B cell (primary cell): Measurements from ENCODE around the gene RABEP1. TPM values are rescaled to one million over a fixed set of nuclear protein-coding genes. Genes with fewer than 3 reads are reported as not detected.
"Not testable (repeated sequence)": the region's sequence is repeated elsewhere in the genome, so short reads cannot be mapped to it uniquely, and the experiment has no call there.

Experiments used
- ATAC-seq: fragments of 200-7000 bp; cut with Tn5 transposase; one replicate; pipeline ENCODE4 v1.10.0; 2021; ENCODE audit warnings: low read depth, mild to moderate bottlenecking, moderate number of reproducible peaks, moderate library complexity
- CTCF ChIA-PET: fragments of 350-600 bp; sonication (Branson Sonifier 250); formaldehyde crosslinking; loops from one replicate; lab custom pipeline; 2021; ENCODE audit warnings: antibody characterized with exemption, inconsistent platforms; lab: Charles Lee
- POLR2A ChIA-PET: fragments of 350-600 bp; sonication (Branson Sonifier 250); formaldehyde crosslinking; loops from one replicate; lab custom pipeline; 2021; ENCODE audit warnings: antibody characterized with exemption; lab: Charles Lee
- DNase-seq: peaks from one replicate; pipeline ENCODE4 v3.0.0; 2013
- H2AFZ ChIP-seq: 2 replicates; pipeline ENCODE4 v1.6.1; 2012; ENCODE audit warnings: mild to moderate bottlenecking, low read depth, low read length; ENCODE audit not compliant: insufficient read depth, poor library complexity, severe bottlenecking
- H3K27ac ChIP-seq, 2 donors: 1 replicate in 1 of 2; 2 replicates in 1 of 2; pipeline ENCODE4 v1.5.1; 2012 to 2013; ENCODE audit warnings: low read length in 2 of 2, mild to moderate bottlenecking in 2 of 2, moderate library complexity in 1 of 2
- H3K27me3 ChIP-seq, 4 experiments: fragments of 200-600 bp in 1 of 4; sonication (generic) in 1 of 4; replicated peaks in 1 of 4; 1 replicate in 2 of 4; 2 replicates in 2 of 4; pipeline versions ENCODE4 v1.6.1 to v1.7.0; 2013 to 2016; ENCODE audit warnings: low read length in 3 of 4, mild to moderate bottlenecking in 2 of 4, mixed read lengths in 1 of 4, moderate library complexity in 1 of 4; ENCODE audit not compliant: insufficient read depth in 4 of 4, control insufficient read depth in 3 of 4; ENCODE audit errors: control extremely low read depth in 1 of 4
- H3K36me3 ChIP-seq, 2 experiments: replicated peaks in 1 of 2; 1 replicate in 1 of 2; 2 replicates in 1 of 2; pipeline versions ENCODE4 v1.6.1 to v1.7.1; 2013; ENCODE audit warnings: low read length in 1 of 2; ENCODE audit not compliant: insufficient read depth in 2 of 2, control insufficient read depth in 1 of 2; ENCODE audit errors: control extremely low read depth in 1 of 2, extremely low read depth in 1 of 2
- H3K4me1 ChIP-seq, 2 donors: fragments of 200-600 bp in 1 of 2; sonication (generic) in 1 of 2; 1 replicate in 1 of 2; 2 replicates in 1 of 2; pipeline versions ENCODE4 v1.5.1 to v1.6.1; 2013 to 2017; ENCODE audit warnings: low read length in 2 of 2; ENCODE audit not compliant: control insufficient read depth in 2 of 2, insufficient read depth in 2 of 2
- H3K4me2 ChIP-seq: replicated peaks from 2 replicates; pipeline ENCODE3; 2012; ENCODE audit warnings: mild to moderate bottlenecking, low read depth, low read length; ENCODE audit not compliant: poor library complexity, severe bottlenecking
- H3K4me3 ChIP-seq, 5 experiments: fragments of 200-600 bp in 1 of 5; sonication (generic) in 1 of 5; 1 replicate in 3 of 5; 2 replicates in 2 of 5; pipeline versions ENCODE4 v1.5.1 to v1.7.0; 2011 to 2016; ENCODE audit warnings: low read length in 4 of 5, mild to moderate bottlenecking in 4 of 5, low read depth in 2 of 5, control low read depth in 1 of 5, moderate library complexity in 1 of 5; ENCODE audit not compliant: insufficient read depth in 1 of 5; ENCODE audit errors: control extremely low read depth in 1 of 5, extremely low read depth in 1 of 5
- H3K79me2 ChIP-seq: fragments of 200-600 bp; sonication (generic); one replicate; pipeline ENCODE4 v1.6.0; 2016; ENCODE audit warnings: low read length; ENCODE audit not compliant: control insufficient read depth, insufficient read depth
- H3K9ac ChIP-seq: fragments of 200-600 bp; sonication (generic); 2 replicates; pipeline ENCODE4 v1.6.1; 2017; ENCODE audit warnings: mild to moderate bottlenecking, low read length, moderate library complexity
- H3K9me3 ChIP-seq, 3 donors: one replicate each; pipeline versions ENCODE4 v1.6.1 to v1.7.1; 2013; ENCODE audit warnings: low read length in 2 of 3; ENCODE audit not compliant: control insufficient read depth in 2 of 3, insufficient read depth in 1 of 3; ENCODE audit errors: control extremely low read depth in 1 of 3
- H4K20me1 ChIP-seq: 2 replicates; pipeline ENCODE4 v1.6.0; 2012; ENCODE audit warnings: mild to moderate bottlenecking, low read length; ENCODE audit not compliant: insufficient read depth, control insufficient read depth, poor library complexity, severe bottlenecking
- H3K27ac Mint-ChIP-seq: one replicate; pipeline ENCODE4 v1.8.0; 2021; ENCODE audit warnings: mixed read lengths
- H3K27me3 Mint-ChIP-seq: one replicate; pipeline ENCODE4 v1.8.0; 2021; ENCODE audit warnings: mixed read lengths
- H3K4me1 Mint-ChIP-seq: one replicate; pipeline ENCODE4 v1.8.0; 2021; ENCODE audit warnings: mixed read lengths
- H3K4me3 Mint-ChIP-seq: one replicate; pipeline ENCODE4 v1.8.0; 2021; ENCODE audit warnings: mixed read lengths
- H3K9me3 Mint-ChIP-seq: one replicate; pipeline ENCODE4 v1.8.0; 2022; ENCODE audit warnings: mixed read lengths; ENCODE audit not compliant: insufficient read depth
- EZH2 ChIP-seq: IDR thresholded peaks from 2 replicates; pipeline ENCODE4 v1.6.1; 2012; ENCODE audit warnings: borderline replicate concordance, low read depth, mild to moderate bottlenecking, moderate library complexity, low read length; ENCODE audit not compliant: insufficient read depth, poor library complexity, severe bottlenecking
- WGBS: methylation state at CpG from one replicate; pipeline ENCODE4 v1.1.5; 2013; ENCODE audit warnings: missing lambda C conversion rate; ENCODE audit not compliant: insufficient coverage; 5-methylcytosine and 5-hydroxymethylcytosine counted together
- intact Hi-C: fragments of 100-400 bp; cut with micrococcal nuclease; formaldehyde crosslinking; loops from one replicate; pipeline ENCODE4 v1.10.0; 2022
- polyA minus RNA-seq: library from RNA; depleted of rRNA, polyadenylated mRNA; stranded (reverse); fragments of >200 nt; gene quantifications from 2 replicates; pipeline ENCODE4 v1.2.3, GENCODE V29; 2012
- polyA plus RNA-seq: library from polyadenylated mRNA; depleted of rRNA; stranded (reverse); fragments of >200 nt; gene quantifications from 2 replicates; pipeline ENCODE4 v1.2.3, GENCODE V29; 2012
- total RNA-seq, 2 donors: library from RNA; stranded (reverse); fragments of 120-200 nt in 1 of 2; gene quantifications; 1 replicate in 1 of 2; 2 replicates in 1 of 2; pipeline versions ENCODE4 v1.2.3 to v1.2.4, GENCODE V29; 2013 to 2022
- TF ChIP-seq, protein P1 (sequence below): fragments of 200-600 bp; IDR thresholded peaks from one replicate; pipeline ENCODE4 v1.8.0; 2022; ENCODE audit warnings: antibody characterized with exemption, mild to moderate bottlenecking

The RABEP1 gene, protein sequence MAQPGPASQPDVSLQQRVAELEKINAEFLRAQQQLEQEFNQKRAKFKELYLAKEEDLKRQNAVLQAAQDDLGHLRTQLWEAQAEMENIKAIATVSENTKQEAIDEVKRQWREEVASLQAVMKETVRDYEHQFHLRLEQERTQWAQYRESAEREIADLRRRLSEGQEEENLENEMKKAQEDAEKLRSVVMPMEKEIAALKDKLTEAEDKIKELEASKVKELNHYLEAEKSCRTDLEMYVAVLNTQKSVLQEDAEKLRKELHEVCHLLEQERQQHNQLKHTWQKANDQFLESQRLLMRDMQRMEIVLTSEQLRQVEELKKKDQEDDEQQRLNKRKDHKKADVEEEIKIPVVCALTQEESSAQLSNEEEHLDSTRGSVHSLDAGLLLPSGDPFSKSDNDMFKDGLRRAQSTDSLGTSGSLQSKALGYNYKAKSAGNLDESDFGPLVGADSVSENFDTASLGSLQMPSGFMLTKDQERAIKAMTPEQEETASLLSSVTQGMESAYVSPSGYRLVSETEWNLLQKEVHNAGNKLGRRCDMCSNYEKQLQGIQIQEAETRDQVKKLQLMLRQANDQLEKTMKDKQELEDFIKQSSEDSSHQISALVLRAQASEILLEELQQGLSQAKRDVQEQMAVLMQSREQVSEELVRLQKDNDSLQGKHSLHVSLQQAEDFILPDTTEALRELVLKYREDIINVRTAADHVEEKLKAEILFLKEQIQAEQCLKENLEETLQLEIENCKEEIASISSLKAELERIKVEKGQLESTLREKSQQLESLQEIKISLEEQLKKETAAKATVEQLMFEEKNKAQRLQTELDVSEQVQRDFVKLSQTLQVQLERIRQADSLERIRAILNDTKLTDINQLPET
- 86.1 and 91.1 TPM in 2 replicates for total RNA-seq
- total RNA-seq (2013), result 85.4 TPM
- polyA plus RNA-seq, result 24.2 and 40.3 TPM in 2 replicates
- 39.8 and 60.8 TPM in 2 replicates for polyA minus RNA-seq

DNA sequence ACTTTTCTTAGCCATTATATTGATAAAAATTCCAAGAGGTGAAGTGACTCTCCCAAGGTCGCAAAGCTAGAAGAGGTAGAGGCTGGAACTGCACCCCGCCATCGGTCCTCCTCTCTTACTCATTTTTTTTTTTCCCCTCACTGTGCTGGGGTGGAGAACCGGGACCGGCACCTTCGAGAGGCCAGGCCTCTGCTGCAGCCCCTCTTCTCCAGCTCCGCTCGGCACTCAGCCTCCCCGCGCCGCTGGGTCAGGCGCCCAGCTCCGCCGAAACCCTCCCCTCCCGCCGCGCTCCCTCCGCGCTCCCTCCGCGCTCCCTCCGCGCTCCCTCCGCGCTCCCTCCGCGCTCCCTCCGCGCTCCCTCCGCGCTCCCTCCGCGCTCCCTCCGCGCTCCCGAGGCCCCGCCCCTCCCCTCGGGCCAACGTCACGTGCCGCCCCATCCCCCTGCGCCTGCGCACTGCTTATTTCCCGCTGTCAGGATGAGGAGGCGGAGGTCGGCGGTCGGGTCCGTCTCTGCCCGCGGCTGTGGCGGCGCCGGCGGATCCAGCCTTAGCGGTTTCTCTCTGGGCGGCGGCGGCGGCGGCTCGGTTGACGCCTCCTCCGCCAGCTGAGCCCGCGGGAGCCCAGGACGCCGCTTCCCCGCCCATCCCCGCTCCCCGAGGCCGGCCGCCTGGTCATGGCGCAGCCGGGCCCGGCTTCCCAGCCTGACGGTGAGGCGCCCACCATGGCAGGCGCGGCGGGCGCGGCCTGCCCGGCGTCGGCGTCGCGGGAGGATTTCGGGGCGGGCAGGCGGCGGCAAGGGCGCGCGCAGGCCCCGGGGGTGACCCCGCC is at the start of gene RABEP1:
RABEP1 (plus strand) TSS at position 471 of the 828 bp plus-strand sequence; CDS start at position 674, 203 bp downstream.
- Histone ChIP-seq H4K20me1 (peaks cover 32% of the 10 kb centered on the region), H3K27me3 (no peaks in the 10 kb centered on the region), H3K4me3 (peak within 1 kb of the TSS; percentile 63 to 90 (median 75)), H3K4me1 (peaks cover 38 to 44% of the 10 kb centered on the region in 2 donors), H3K36me3 (peaks cover 0 to 10% of the 10 kb centered on the region in 2 experiments), H3K79me2 (peaks cover 45% of the 10 kb centered on the region), H3K9me3 (no peaks in the 10 kb centered on the region), H3K27ac (peak within 1 kb of the TSS; percentile 33 to 69), H2AFZ (peak within 1 kb of the TSS; percentile 68), H3K9ac (peak within 1 kb of the TSS; percentile 84), H3K4me2 (peak within 1 kb of the TSS; percentile 92)
- Mint-ChIP-seq H3K4me1 (peaks cover 40% of the 10 kb centered on the region), H3K27me3 (no peaks in the 10 kb centered on the region), H3K27ac (peak within 1 kb of the TSS; percentile 94), H3K4me3 (peak within 1 kb of the TSS; percentile 88), H3K9me3 (no peaks in the 10 kb centered on the region)
- ATAC-seq (peak; percentile 85), DNase-seq (peak; percentile 94)
- intact Hi-C loops, result loop anchor here (5.0 kb wide), 1 partner anchor 40 kb away; no protein-coding TSS in a partner anchor
- ChIA-PET CTCF (interaction anchor here (0.6 to 2.4 kb wide), 6 partner anchors 27 to 157 kb away, joined by 3 to 11 read pairs (median 5); partner anchors contain the start of gene ZNF594), POLR2A (interaction anchor here (0.9 to 1.2 kb wide), 4 partner anchors 9 to 73 kb away, joined by 3 read pairs; no protein-coding TSS in a partner anchor)
- TF ChIP-seq, protein P1, sequence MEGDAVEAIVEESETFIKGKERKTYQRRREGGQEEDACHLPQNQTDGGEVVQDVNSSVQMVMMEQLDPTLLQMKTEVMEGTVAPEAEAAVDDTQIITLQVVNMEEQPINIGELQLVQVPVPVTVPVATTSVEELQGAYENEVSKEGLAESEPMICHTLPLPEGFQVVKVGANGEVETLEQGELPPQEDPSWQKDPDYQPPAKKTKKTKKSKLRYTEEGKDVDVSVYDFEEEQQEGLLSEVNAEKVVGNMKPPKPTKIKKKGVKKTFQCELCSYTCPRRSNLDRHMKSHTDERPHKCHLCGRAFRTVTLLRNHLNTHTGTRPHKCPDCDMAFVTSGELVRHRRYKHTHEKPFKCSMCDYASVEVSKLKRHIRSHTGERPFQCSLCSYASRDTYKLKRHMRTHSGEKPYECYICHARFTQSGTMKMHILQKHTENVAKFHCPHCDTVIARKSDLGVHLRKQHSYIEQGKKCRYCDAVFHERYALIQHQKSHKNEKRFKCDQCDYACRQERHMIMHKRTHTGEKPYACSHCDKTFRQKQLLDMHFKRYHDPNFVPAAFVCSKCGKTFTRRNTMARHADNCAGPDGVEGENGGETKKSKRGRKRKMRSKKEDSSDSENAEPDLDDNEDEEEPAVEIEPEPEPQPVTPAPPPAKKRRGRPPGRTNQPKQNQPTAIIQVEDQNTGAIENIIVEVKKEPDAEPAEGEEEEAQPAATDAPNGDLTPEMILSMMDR, result peak; percentile 14
- no peak for TF ChIP-seq EZH2
- WGBS, result under 1% methylated on average over 78 of the region's 98 CpGs

DNA sequence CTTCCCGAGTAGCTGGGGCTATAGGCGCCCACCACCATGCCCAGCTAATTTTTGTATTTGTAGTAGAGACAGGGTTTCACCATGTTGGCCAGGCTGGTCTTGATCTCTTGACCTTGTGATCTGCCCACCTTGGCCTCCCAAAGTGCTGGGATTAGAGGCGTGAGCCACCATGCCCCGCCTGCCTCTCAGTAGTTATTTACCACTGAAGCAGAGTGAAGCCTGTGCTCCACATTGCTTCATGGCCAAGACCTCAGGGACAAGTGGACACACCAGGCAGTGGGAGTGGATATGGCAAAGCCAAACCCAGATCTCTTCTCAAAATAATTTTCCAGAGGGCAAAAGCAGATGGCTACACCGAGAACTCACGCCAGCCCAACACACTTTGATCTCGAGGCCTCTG is 48.6 kb upstream of the RABEP1 start:
- peak overlapping the region; percentile 94 for H3K4me3 Mint-ChIP-seq
- ATAC-seq, H2AFZ ChIP-seq, H3K9me3 ChIP-seq, H3K9me3 Mint-ChIP-seq, H3K27me3 ChIP-seq, intact Hi-C loops, H4K20me1 ChIP-seq, H3K27me3 Mint-ChIP-seq, DNase-seq: not testable (repeated sequence)
- Histone ChIP-seq H3K36me3 (peaks cover 0 to 41% of the 10 kb centered on the region in 2 experiments), H3K27ac (peak overlapping the region; percentile 85 to 97), H3K4me1 (peaks cover 90 to 100% of the 10 kb centered on the region in 2 donors), H3K4me2 (peak overlapping the region; percentile 89), H3K4me3 (peak overlapping the region; percentile 2 to 88 (median 63)), H3K9ac (peak overlapping the region; percentile 84), H3K79me2 (peaks cover 81% of the 10 kb centered on the region)
- peak overlapping the region; percentile 96 for H3K27ac Mint-ChIP-seq
- peaks cover 81% of the 10 kb centered on the region for H3K4me1 Mint-ChIP-seq
- 74% methylated on average over 4 of the region's 7 CpGs for WGBS
- ChIA-PET POLR2A (interaction anchor here (1.3 to 2.0 kb wide), 3 partner anchors 9 to 28 kb away, joined by 3 to 6 read pairs (median 5); no protein-coding TSS in a partner anchor), CTCF (interaction anchor here (1.6 to 18.3 kb wide), 2 partner anchors 10 to 36 kb away, joined by 4 to 303 read pairs; partner anchors contain the start of gene ZNF594)
